BLaER1 (cell line): Measurements from ENCODE around the gene ATG4C.

Source experiments
- H3K27ac ChIP-seq: shearing (Covaris generic); formaldehyde crosslinking; 2 replicates; pipeline ENCODE4 v1.8.1; 2022
- H3K27me3 ChIP-seq: shearing (Covaris generic); formaldehyde crosslinking; 2 replicates; pipeline ENCODE4 v1.8.1; 2022
- H3K36me3 ChIP-seq: shearing (Covaris generic); formaldehyde crosslinking; 2 replicates; pipeline ENCODE4 v1.8.1; 2022
- H3K4me1 ChIP-seq: shearing (Covaris generic); formaldehyde crosslinking; 2 replicates; pipeline ENCODE4 v1.8.1; 2022
- H3K4me2 ChIP-seq: shearing (Covaris generic); formaldehyde crosslinking; 2 replicates; pipeline ENCODE4 v1.8.1; 2022
- H3K4me3 ChIP-seq: shearing (Covaris generic); formaldehyde crosslinking; 2 replicates; pipeline ENCODE4 v1.8.1; 2022
- H3K9ac ChIP-seq: shearing (Covaris generic); formaldehyde crosslinking; 2 replicates; pipeline ENCODE4 v1.8.1; 2022
- H3K9me3 ChIP-seq: shearing (Covaris generic); formaldehyde crosslinking; 2 replicates; pipeline ENCODE4 v1.8.1; 2022
- H4K20me1 ChIP-seq: shearing (Covaris generic); formaldehyde crosslinking; 2 replicates; pipeline ENCODE4 v1.8.1; 2022
- Cebpa-rat ChIP-seq: shearing (Covaris generic); IDR thresholded peaks from 2 replicates; pipeline ENCODE4 v1.8.1; 2022

Gene ATG4C

DNA sequence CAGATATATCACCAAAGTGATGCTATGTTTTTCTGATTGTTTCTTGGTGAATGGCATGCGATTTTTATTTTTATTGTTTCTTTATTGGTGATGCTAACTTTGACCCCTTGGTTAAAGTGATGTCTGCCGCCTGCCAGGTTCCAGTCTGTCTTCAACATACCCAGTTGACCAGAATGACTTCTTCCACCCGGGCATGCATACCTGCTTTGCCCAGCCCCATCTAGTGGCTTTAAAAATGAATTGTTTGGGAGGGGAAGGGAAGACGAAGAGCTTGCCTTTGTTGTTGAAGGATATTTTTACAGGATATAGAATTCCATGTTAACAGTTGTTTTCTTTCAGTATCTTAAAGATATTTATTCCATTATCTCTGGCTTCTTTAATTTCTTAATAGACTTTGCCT is 65.1 kb downstream of the ATG4C start:
- peaks cover 25% of the 10 kb centered on the region for H3K36me3 ChIP-seq
- no peaks in the 10 kb centered on the region for H3K4me1 ChIP-seq
- no peak for TF ChIP-seq Cebpa-rat
- H4K20me1 ChIP-seq: no peaks in the 10 kb centered on the region
- H3K4me3 ChIP-seq: no peak overlapping the region
- H3K9ac ChIP-seq: no peak overlapping the region
- H3K4me2 ChIP-seq: no peak overlapping the region
- H3K27me3 ChIP-seq: no peaks in the 10 kb centered on the region
- no peaks in the 10 kb centered on the region for H3K9me3 ChIP-seq
- H3K27ac ChIP-seq: no peak overlapping the region

- Histone ChIP-seq H3K36me3 (peaks cover 16% of the 10 kb centered on the region; the same call in 1 of the 2 replicates), H3K27ac (no peak overlapping the region), H3K4me3 (no peak overlapping the region), H4K20me1 (no peaks in the 10 kb centered on the region), H3K27me3 (no peaks in the 10 kb centered on the region), H3K4me2 (no peak overlapping the region), H3K9me3 (no peaks in the 10 kb centered on the region), H3K4me1 (no peaks in the 10 kb centered on the region), H3K9ac (no peak overlapping the region)
- TF ChIP-seq Cebpa-rat: no peak
These were observed 68.3 kb downstream of the ATG4C start for GRCh38 chr1:62852253-62852652.

DNA sequence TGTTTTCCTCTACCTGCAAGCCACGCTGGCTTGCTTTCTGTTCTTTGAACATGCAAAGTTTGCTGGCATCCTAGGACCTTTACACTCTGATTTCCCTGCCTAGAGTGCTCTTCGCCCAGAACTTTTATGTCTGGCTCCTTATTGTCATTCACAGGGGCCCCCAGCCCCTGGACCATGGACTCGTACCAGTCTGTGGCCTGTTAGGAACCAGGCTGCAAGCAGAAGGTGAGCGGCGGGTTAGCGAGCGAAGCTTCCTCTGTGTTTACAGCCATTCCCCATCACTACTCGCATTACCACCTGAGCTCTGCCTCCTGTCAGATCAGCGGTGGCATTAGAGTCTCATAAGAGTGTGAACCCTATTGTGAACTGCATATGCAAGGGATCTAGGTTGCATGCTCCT is 73.0 kb downstream of the ATG4C start:
- Histone ChIP-seq H4K20me1 (no peaks in the 10 kb centered on the region), H3K36me3 (peaks cover 13% of the 10 kb centered on the region; the same call in 1 of the 2 replicates), H3K4me1 (no peaks in the 10 kb centered on the region), H3K4me3 (no peak overlapping the region), H3K27ac (no peak overlapping the region), H3K9me3 (no peaks in the 10 kb centered on the region), H3K9ac (no peak overlapping the region), H3K4me2 (no peak overlapping the region), H3K27me3 (no peaks in the 10 kb centered on the region)
- TF ChIP-seq Cebpa-rat: no peak

DNA sequence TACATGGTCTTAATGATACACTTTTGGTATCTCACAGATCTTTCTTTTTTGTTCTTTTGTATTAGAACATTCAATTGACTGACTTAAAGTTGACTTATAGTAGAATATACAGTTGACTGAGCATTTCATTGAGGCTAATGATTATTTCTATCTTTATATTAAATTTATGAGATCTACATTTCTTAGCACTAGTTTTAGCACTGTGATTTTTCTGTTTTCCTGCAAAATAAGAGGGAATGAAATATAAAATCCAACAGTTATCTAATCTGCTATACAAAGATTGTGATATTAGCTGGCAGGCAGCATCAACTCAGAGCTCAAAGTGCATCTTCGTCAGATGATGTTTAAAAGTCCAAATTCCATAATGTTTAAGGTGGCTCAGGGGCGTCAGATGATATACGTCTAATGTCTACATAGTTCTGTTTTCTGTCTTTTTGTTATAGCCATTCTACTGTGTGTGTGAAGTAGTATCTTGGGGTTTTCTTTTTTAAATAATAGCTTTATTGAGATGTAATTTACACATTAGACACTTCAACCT is 85.4 kb downstream of the ATG4C start:
- no peak overlapping the region for H3K27ac ChIP-seq
- no peak overlapping the region for H3K4me2 ChIP-seq
- no peaks in the 10 kb centered on the region for H3K27me3 ChIP-seq
- TF ChIP-seq Cebpa-rat: no peak
- H3K9me3 ChIP-seq: no peaks in the 10 kb centered on the region
- H3K4me1 ChIP-seq: no peaks in the 10 kb centered on the region
- no peaks in the 10 kb centered on the region for H4K20me1 ChIP-seq
- no peaks in the 10 kb centered on the region for H3K36me3 ChIP-seq
- no peak overlapping the region for H3K4me3 ChIP-seq
- H3K9ac ChIP-seq: no peak overlapping the region

DNA sequence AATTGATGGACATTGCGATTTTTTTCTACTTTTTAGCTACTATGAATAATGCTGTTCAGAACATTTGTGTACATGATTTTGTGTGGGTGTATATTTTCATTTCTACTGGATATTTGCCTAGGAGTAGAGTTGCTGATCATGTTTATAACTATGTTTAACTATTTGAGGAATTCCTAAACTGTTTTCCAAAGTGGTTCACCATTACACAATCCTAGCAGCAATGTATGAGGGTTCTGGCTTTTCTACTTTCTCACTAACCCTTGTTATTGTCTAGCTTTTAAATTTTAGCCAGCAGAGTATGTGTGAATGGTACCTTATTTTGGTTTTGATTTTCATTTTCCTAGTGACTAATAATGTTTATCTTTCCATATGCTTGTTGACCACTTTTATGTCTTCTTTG is 86.2 kb downstream of the ATG4C start:
- Histone ChIP-seq H3K4me2 (no peak overlapping the region), H3K4me1 (no peaks in the 10 kb centered on the region), H4K20me1 (no peaks in the 10 kb centered on the region), H3K4me3 (no peak overlapping the region), H3K9me3 (no peaks in the 10 kb centered on the region), H3K27me3 (no peaks in the 10 kb centered on the region), H3K9ac (no peak overlapping the region), H3K36me3 (no peaks in the 10 kb centered on the region), H3K27ac (no peak overlapping the region)
- no peak for TF ChIP-seq Cebpa-rat

DNA sequence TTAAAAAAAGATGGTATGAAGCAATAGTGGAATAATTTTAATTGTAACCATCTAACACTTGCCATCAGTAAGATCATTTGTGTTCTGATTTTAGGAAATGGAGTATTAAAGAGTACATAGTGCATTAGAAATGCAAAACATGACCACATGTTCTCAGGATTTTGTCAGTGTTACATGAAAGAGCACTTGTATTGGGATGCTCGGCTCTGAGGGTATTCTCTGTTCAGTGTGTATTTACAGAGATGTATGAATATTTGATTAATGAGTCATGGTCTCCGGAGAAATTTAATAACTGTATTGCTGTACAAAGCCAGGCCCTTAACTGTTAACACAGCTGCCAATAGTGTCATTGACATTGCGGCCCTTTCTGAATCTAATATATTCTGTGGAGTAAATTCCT is 91.7 kb downstream of the ATG4C start:
- no peak overlapping the region for H3K4me3 ChIP-seq
- no peak overlapping the region for H3K27ac ChIP-seq
- no peak overlapping the region for H3K4me2 ChIP-seq
- no peak overlapping the region for H3K9ac ChIP-seq
- no peaks in the 10 kb centered on the region for H4K20me1 ChIP-seq
- no peaks in the 10 kb centered on the region for H3K4me1 ChIP-seq
- no peaks in the 10 kb centered on the region for H3K27me3 ChIP-seq
- TF ChIP-seq Cebpa-rat: no peak
- H3K9me3 ChIP-seq: peaks cover 7% of the 10 kb centered on the region; the same call in 1 of the 2 replicates
- no peaks in the 10 kb centered on the region for H3K36me3 ChIP-seq

DNA sequence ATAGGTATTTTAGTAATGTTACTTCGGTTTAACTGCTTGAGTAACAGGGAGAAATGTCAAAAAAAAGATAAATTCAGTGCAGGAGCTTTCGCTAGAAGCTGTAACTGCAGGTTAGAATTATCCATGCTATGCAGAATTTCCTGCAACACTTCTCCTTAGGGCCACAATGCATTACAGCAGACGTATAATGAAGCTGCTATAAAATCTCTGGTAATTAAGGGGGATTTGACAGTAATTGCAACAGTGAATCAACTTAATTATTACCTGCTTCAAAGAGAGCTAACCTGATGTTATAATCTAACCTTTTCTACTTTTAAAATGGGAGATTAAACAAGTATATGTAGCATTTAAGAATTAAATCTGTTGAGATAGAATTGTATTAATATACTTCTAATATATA is 92.6 kb downstream of the ATG4C start:
- Histone ChIP-seq H3K4me1 (no peaks in the 10 kb centered on the region), H3K27ac (no peak overlapping the region), H3K36me3 (no peaks in the 10 kb centered on the region), H3K9me3 (peaks cover 7% of the 10 kb centered on the region; the same call in 1 of the 2 replicates), H3K4me3 (no peak overlapping the region), H4K20me1 (no peaks in the 10 kb centered on the region), H3K9ac (no peak overlapping the region), H3K27me3 (no peaks in the 10 kb centered on the region), H3K4me2 (no peak overlapping the region)
- no peak for TF ChIP-seq Cebpa-rat

DNA sequence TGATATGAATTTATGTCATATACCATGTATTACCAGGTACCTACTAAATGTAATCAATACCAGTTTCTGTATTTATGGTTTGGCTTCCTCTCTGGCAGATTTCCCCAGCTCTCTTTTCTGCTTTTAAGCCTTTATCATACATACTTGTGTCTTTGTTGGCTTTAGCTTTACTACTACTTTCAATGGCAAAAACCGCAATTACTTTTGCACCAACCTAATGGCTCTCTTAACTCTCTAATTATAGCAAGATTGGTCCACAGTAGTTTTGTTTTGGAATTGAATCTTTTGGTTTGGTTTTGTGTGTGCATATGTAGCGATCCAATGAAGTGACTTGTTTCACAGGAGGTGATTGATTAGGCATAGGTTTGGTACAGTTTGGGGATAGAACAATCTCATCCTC is 93.6 kb downstream of the ATG4C start:
- Histone ChIP-seq H3K27ac (no peak overlapping the region), H3K9me3 (peaks cover 7% of the 10 kb centered on the region; the same call in 1 of the 2 replicates), H3K4me1 (no peaks in the 10 kb centered on the region), H3K4me3 (no peak overlapping the region), H3K4me2 (no peak overlapping the region), H4K20me1 (no peaks in the 10 kb centered on the region), H3K27me3 (no peaks in the 10 kb centered on the region), H3K9ac (no peak overlapping the region), H3K36me3 (no peaks in the 10 kb centered on the region)
- no peak for TF ChIP-seq Cebpa-rat

GRCh38 chr1:62879962-62880361 is 96.0 kb downstream of the ATG4C start:
- no peak overlapping the region for H3K9ac ChIP-seq
- H3K4me2 ChIP-seq: no peak overlapping the region
- no peak overlapping the region for H3K27ac ChIP-seq
- no peak for TF ChIP-seq Cebpa-rat
- no peaks in the 10 kb centered on the region for H4K20me1 ChIP-seq
- H3K9me3 ChIP-seq: peaks cover 7% of the 10 kb centered on the region; the same call in 1 of the 2 replicates
- no peaks in the 10 kb centered on the region for H3K36me3 ChIP-seq
- H3K27me3 ChIP-seq: no peaks in the 10 kb centered on the region
- no peak overlapping the region for H3K4me3 ChIP-seq
- no peaks in the 10 kb centered on the region for H3K4me1 ChIP-seq

GRCh38 chr1:62882201-62883104 is 98.5 kb downstream of the ATG4C start:
- Histone ChIP-seq H3K36me3 (no peaks in the 10 kb centered on the region), H3K4me3 (no peak overlapping the region), H3K9me3 (peaks cover 7% of the 10 kb centered on the region; the same call in 1 of the 2 replicates), H3K27ac (no peak overlapping the region), H4K20me1 (no peaks in the 10 kb centered on the region), H3K4me1 (no peaks in the 10 kb centered on the region), H3K27me3 (no peaks in the 10 kb centered on the region), H3K4me2 (no peak overlapping the region), H3K9ac (no peak overlapping the region)
- no peak for TF ChIP-seq Cebpa-rat
